ENCODE data around the gene ALG3. TPM values are rescaled to one million over a fixed set of nuclear protein-coding genes. Genes with fewer than 3 reads are reported as not detected.
"Not testable (repeated sequence)": the region's sequence is repeated elsewhere in the genome, so short reads cannot be mapped to it uniquely, and the experiment has no call there.

Gene ALG3
- total RNA-seq, 2 experiments from 2014 or later: 43.2 to 45.7 TPM

GRCh38 chr3:184275961-184276910 lies 27.5 kb upstream of the ALG3 start, which contains the start of gene ECE2:
ECE2 (plus strand) TSS chr3:184276022; CDS start chr3:184276154, 132 bp downstream.
- no peak for DNase-seq
- POLR2A ChIA-PET: no interaction called here
- CTCF ChIA-PET: no interaction called here
- Mint-ChIP-seq H3K27me3 (peaks cover 31% of the 10 kb centered on the region), H3K36me3 (ENCODE audit: low read depth) (no peaks in the 10 kb centered on the region), H3K4me3 (no peak within 1 kb of the TSS), H3K27ac (no peak within 1 kb of the TSS), H3K9me3 (no peaks in the 10 kb centered on the region), H3K4me1 (no peaks in the 10 kb centered on the region)

GRCh38 chr3:184275381-184275701 lies 26.6 kb upstream of the ALG3 start:
- no peaks in the 10 kb centered on the region for H3K9me3 Mint-ChIP-seq
- no peaks in the 10 kb centered on the region for H3K4me1 Mint-ChIP-seq
- H3K27me3 Mint-ChIP-seq: peaks cover 31% of the 10 kb centered on the region
- H3K36me3 Mint-ChIP-seq (ENCODE audit: low read depth): no peaks in the 10 kb centered on the region
- DNase-seq: no peak
- CTCF ChIA-PET: no interaction called here
- no peak overlapping the region for H3K4me3 Mint-ChIP-seq
- POLR2A ChIA-PET: no interaction called here
- H3K27ac Mint-ChIP-seq: no peak overlapping the region

GRCh38 chr3:184272269-184272668 lies 23.5 kb upstream of the ALG3 start:
- Mint-ChIP-seq H3K4me3 (no peak overlapping the region), H3K9me3 (no peaks in the 10 kb centered on the region), H3K27me3 (peaks cover 31% of the 10 kb centered on the region), H3K27ac (no peak overlapping the region), H3K4me1 (no peaks in the 10 kb centered on the region), H3K36me3 (ENCODE audit: low read depth) (no peaks in the 10 kb centered on the region)
- DNase-seq: no peak
- CTCF ChIA-PET: interaction anchor here (0.6 to 2.3 kb wide), 3 partner anchors 9 to 274 kb away, joined by 4 to 5 read pairs (median 5); no protein-coding TSS in a partner anchor
- POLR2A ChIA-PET: no interaction called here

- POLR2A ChIA-PET; H3K27ac Mint-ChIP-seq; H3K36me3 Mint-ChIP-seq (ENCODE audit: low read depth); DNase-seq; CTCF ChIA-PET; H3K4me1 Mint-ChIP-seq; H3K9me3 Mint-ChIP-seq; H3K4me3 Mint-ChIP-seq: not testable (repeated sequence)
- H3K27me3 Mint-ChIP-seq: peaks cover 26% of the 10 kb centered on the region
These were observed 18.5 kb upstream of the ALG3 start for GRCh38 chr3:184267249-184267648.

- POLR2A ChIA-PET: interaction anchor here (0.7 kb wide), 1 partner anchor 58 kb away, joined by 4 read pairs; no protein-coding TSS in a partner anchor
- no peak for DNase-seq
- Mint-ChIP-seq H3K9me3 (no peaks in the 10 kb centered on the region), H3K27ac (no peak overlapping the region), H3K4me1 (peaks cover 20% of the 10 kb centered on the region), H3K36me3 (ENCODE audit: low read depth) (peaks cover 6% of the 10 kb centered on the region), H3K4me3 (peak overlapping the region; percentile 59), H3K27me3 (peaks cover 51% of the 10 kb centered on the region)
- CTCF ChIA-PET: interaction anchor here (1.2 to 1.8 kb wide), 2 partner anchors 10 to 13 kb away, joined by 4 to 5 read pairs; partner anchors contain the start of gene EEF1AKMT4
These were observed 14.0 kb upstream of the ALG3 start for GRCh38 chr3:184262764-184263179.

- Mint-ChIP-seq H3K36me3 (ENCODE audit: low read depth) (peaks cover 6% of the 10 kb centered on the region), H3K9me3 (no peaks in the 10 kb centered on the region), H3K4me3 (peak overlapping the region; percentile 78), H3K27ac (peak overlapping the region; percentile 0), H3K27me3 (peaks cover 45% of the 10 kb centered on the region), H3K4me1 (peaks cover 20% of the 10 kb centered on the region)
- POLR2A ChIA-PET: interaction anchor here (0.7 kb wide), 1 partner anchor 59 kb away, joined by 4 read pairs; no protein-coding TSS in a partner anchor
- CTCF ChIA-PET: interaction anchor here (1.2 to 1.8 kb wide), 2 partner anchors 11 to 12 kb away, joined by 4 to 5 read pairs; partner anchors contain the start of gene EEF1AKMT4
- peak; percentile 22 for DNase-seq
These were observed 13.3 kb upstream of the ALG3 start for GRCh38 chr3:184261854-184262763.

GRCh38 chr3:184261270-184261853 lies 12.6 kb upstream of the ALG3 start, which contains the start of gene CAMK2N2:
CAMK2N2 (minus strand) TSS chr3:184261553; CDS start chr3:184261285, 268 bp downstream.
- Mint-ChIP-seq H3K27me3 (peaks cover 44% of the 10 kb centered on the region), H3K27ac (peak within 1 kb of the TSS; percentile 54), H3K4me1 (peaks cover 20% of the 10 kb centered on the region), H3K4me3 (peak within 1 kb of the TSS; percentile 78), H3K9me3 (no peaks in the 10 kb centered on the region), H3K36me3 (ENCODE audit: low read depth) (peaks cover 6% of the 10 kb centered on the region)
- ChIA-PET POLR2A (no interaction called here), CTCF (interaction anchor here (1.1 to 1.2 kb wide), 2 partner anchors 10 to 12 kb away, joined by 4 read pairs; partner anchors contain the start of gene EEF1AKMT4)
- DNase-seq: peak; percentile 51

GRCh38 chr3:184260724-184261269 lies 12.0 kb upstream of the ALG3 start:
- Mint-ChIP-seq H3K27me3 (peaks cover 44% of the 10 kb centered on the region), H3K9me3 (no peaks in the 10 kb centered on the region), H3K36me3 (ENCODE audit: low read depth) (peaks cover 6% of the 10 kb centered on the region), H3K27ac (peak overlapping the region; percentile 54), H3K4me3 (peak overlapping the region; percentile 78), H3K4me1 (peaks cover 20% of the 10 kb centered on the region)
- CTCF ChIA-PET: interaction anchor here (0.6 to 1.4 kb wide), 4 partner anchors 11 to 365 kb away, joined by 3 to 4 read pairs (median 4); partner anchors contain the start of gene EEF1AKMT4
- POLR2A ChIA-PET: no interaction called here
- no peak for DNase-seq

- Mint-ChIP-seq H3K4me3 (peak overlapping the region; percentile 69), H3K9me3 (no peaks in the 10 kb centered on the region), H3K27ac (peak overlapping the region; percentile 54), H3K4me1 (peaks cover 20% of the 10 kb centered on the region), H3K36me3 (ENCODE audit: low read depth) (peaks cover 6% of the 10 kb centered on the region), H3K27me3 (peaks cover 42% of the 10 kb centered on the region)
- ChIA-PET CTCF (interaction anchor here (0.6 to 1.4 kb wide), 4 partner anchors 10 to 364 kb away, joined by 3 to 4 read pairs (median 4); partner anchors contain the start of gene EEF1AKMT4), POLR2A (no interaction called here)
- DNase-seq: peak; percentile 41
These were observed 11.3 kb upstream of the ALG3 start for GRCh38 chr3:184259878-184260723.

- ChIA-PET POLR2A (no interaction called here), CTCF (interaction anchor here (1.4 kb wide), 1 partner anchor 364 kb away, joined by 4 read pairs; no protein-coding TSS in a partner anchor)
- no peak overlapping the region for H3K27ac Mint-ChIP-seq
These were observed 10.7 kb upstream of the ALG3 start for GRCh38 chr3:184259396-184259877.

GRCh38 chr3:184258926-184259325 lies 10.2 kb upstream of the ALG3 start:
- Mint-ChIP-seq H3K9me3 (no peaks in the 10 kb centered on the region), H3K4me1 (peaks cover 20% of the 10 kb centered on the region), H3K4me3 (no peak overlapping the region), H3K36me3 (ENCODE audit: low read depth) (peaks cover 6% of the 10 kb centered on the region), H3K27me3 (peaks cover 34% of the 10 kb centered on the region), H3K27ac (no peak overlapping the region)
- DNase-seq: no peak
- ChIA-PET CTCF (interaction anchor here (1.0 to 1.7 kb wide), 2 partner anchors 9 to 222 kb away, joined by 3 to 6 read pairs; partner anchors contain the start of gene EEF1AKMT4), POLR2A (no interaction called here)

More at GRCh38 chr3:184259396-184259877, 10.7 kb upstream of the ALG3 start:
- H3K4me1 Mint-ChIP-seq: peaks cover 20% of the 10 kb centered on the region
- DNase-seq: no peak
- peak overlapping the region; percentile 55 for H3K4me3 Mint-ChIP-seq
- peaks cover 36% of the 10 kb centered on the region for H3K27me3 Mint-ChIP-seq
- no peaks in the 10 kb centered on the region for H3K9me3 Mint-ChIP-seq
- peaks cover 6% of the 10 kb centered on the region for H3K36me3 Mint-ChIP-seq (ENCODE audit: low read depth)

Measured in activated CD4-positive, alpha-beta T cell treated with anti-CD3 and anti-CD28 coated beads, Interleukin-2, amount 10 ng/mL, durations not matched to agents 7 days and 5 days (primary cell).